Osteocyte (in vitro differentiated cells): ENCODE data around the gene TFDP2. TPM values are rescaled to one million over a fixed set of nuclear protein-coding genes. Genes with fewer than 3 reads are reported as not detected.

Experiments
- DNase-seq: peaks from one replicate; pipeline ENCODE4 v3.0.0; 2021; ENCODE audit warnings: mixed read lengths; ENCODE audit not compliant: unreplicated experiment; ENCODE audit errors: extremely low spot score
- H3K27ac Mint-ChIP-seq: one replicate; pipeline ENCODE4 v1.8.0; 2021; ENCODE audit warnings: mild to moderate bottlenecking, mixed read lengths; ENCODE audit not compliant: unreplicated experiment
- H3K27me3 Mint-ChIP-seq: one replicate; pipeline ENCODE4 v1.8.0; 2021; ENCODE audit warnings: mixed read lengths; ENCODE audit not compliant: unreplicated experiment
- H3K36me3 Mint-ChIP-seq: one replicate; pipeline ENCODE4 v1.8.0; 2021; ENCODE audit warnings: mixed read lengths; ENCODE audit not compliant: unreplicated experiment
- H3K4me1 Mint-ChIP-seq: one replicate; pipeline ENCODE4 v1.8.0; 2021; ENCODE audit warnings: mixed read lengths; ENCODE audit not compliant: unreplicated experiment
- H3K4me3 Mint-ChIP-seq: one replicate; pipeline ENCODE4 v1.8.0; 2021; ENCODE audit warnings: mild to moderate bottlenecking, moderate library complexity, mixed read lengths; ENCODE audit not compliant: unreplicated experiment
- H3K9me3 Mint-ChIP-seq: one replicate; pipeline ENCODE4 v1.8.0; 2021; ENCODE audit warnings: mixed read lengths; ENCODE audit not compliant: unreplicated experiment
- CTCF ChIP-seq: fragments of 200-600 bp; sonication (generic); IDR thresholded peaks from 2 replicates; pipeline ENCODE4 v1.5.0; 2021; ENCODE audit warnings: antibody characterized with exemption, mild to moderate bottlenecking, moderate library complexity
- total RNA-seq: library from RNA; stranded (reverse); gene quantifications from 2 replicates; pipeline ENCODE4 v1.2.1, GENCODE V29; 2021

Gene TFDP2
- total RNA-seq, 1 donor from 2014 or later, result 49.3 TPM

GRCh38 chr3:142035308-142035922 is 113.9 kb downstream of the TFDP2 start:
- Mint-ChIP-seq H3K27me3 (no peaks in the 10 kb centered on the region), H3K9me3 (no peaks in the 10 kb centered on the region), H3K4me1 (peaks cover 3% of the 10 kb centered on the region), H3K27ac (no peak overlapping the region), H3K4me3 (no peak overlapping the region), H3K36me3 (no peaks in the 10 kb centered on the region)
- no peak for TF ChIP-seq CTCF
- no peak for DNase-seq

GRCh38 chr3:142033292-142033691 is 116.1 kb downstream of the TFDP2 start:
- no peak for DNase-seq

GRCh38 chr3:142031575-142031974 is 117.8 kb downstream of the TFDP2 start:
- DNase-seq, result no peak
- Mint-ChIP-seq H3K27ac (no peak overlapping the region), H3K27me3 (no peaks in the 10 kb centered on the region), H3K9me3 (no peaks in the 10 kb centered on the region), H3K36me3 (no peaks in the 10 kb centered on the region), H3K4me3 (no peak overlapping the region), H3K4me1 (peaks cover 12% of the 10 kb centered on the region)
- no peak for TF ChIP-seq CTCF

More at GRCh38 chr3:142033292-142033691, 116.1 kb downstream of the TFDP2 start:
- no peaks in the 10 kb centered on the region for H3K27me3 Mint-ChIP-seq
- no peak overlapping the region for H3K4me3 Mint-ChIP-seq
- no peak overlapping the region for H3K27ac Mint-ChIP-seq
- H3K9me3 Mint-ChIP-seq, result no peaks in the 10 kb centered on the region
- H3K36me3 Mint-ChIP-seq, result no peaks in the 10 kb centered on the region
- TF ChIP-seq CTCF, result no peak
- H3K4me1 Mint-ChIP-seq, result no peaks in the 10 kb centered on the region

- DNase-seq, result no peak
- no peak for TF ChIP-seq CTCF
- Mint-ChIP-seq H3K4me3 (no peak overlapping the region), H3K4me1 (peaks cover 13% of the 10 kb centered on the region), H3K27me3 (no peaks in the 10 kb centered on the region), H3K36me3 (no peaks in the 10 kb centered on the region), H3K9me3 (no peaks in the 10 kb centered on the region), H3K27ac (no peak overlapping the region)
These were observed 119.6 kb downstream of the TFDP2 start for GRCh38 chr3:142029791-142030190.

- no peak overlapping the region for H3K27ac Mint-ChIP-seq
- DNase-seq, result no peak
- no peaks in the 10 kb centered on the region for H3K27me3 Mint-ChIP-seq
- H3K4me3 Mint-ChIP-seq, result no peak overlapping the region
- no peak for TF ChIP-seq CTCF
- peaks cover 13% of the 10 kb centered on the region for H3K4me1 Mint-ChIP-seq
- H3K36me3 Mint-ChIP-seq, result peaks cover 4% of the 10 kb centered on the region
- H3K9me3 Mint-ChIP-seq, result no peaks in the 10 kb centered on the region
These were observed 120.2 kb downstream of the TFDP2 start for GRCh38 chr3:142029052-142029642.
